A673 (cell line): ENCODE data around the gene SGTA. TPM values are rescaled to one million over a fixed set of nuclear protein-coding genes. Genes with fewer than 3 reads are reported as not detected.

Source experiments
- BruUV-seq: library from RNA; stranded (reverse); fragments of 400-500 nt; replicated peaks from 2 replicates; lab custom pipeline; 2021; lab: Mats Ljungman, UMichigan
- CTCF ChIA-PET: fragments of 300-600 bp; sonication (Branson Sonifier 250); formaldehyde crosslinking; loops from one replicate; lab custom pipeline; 2022; ENCODE audit warnings: antibody characterized with exemption; lab: Charles Lee
- POLR2A ChIA-PET: fragments of 300-600 bp; sonication (Branson Sonifier 250); formaldehyde crosslinking; loops from one replicate; lab custom pipeline; 2022; ENCODE audit warnings: antibody characterized with exemption; ENCODE audit not compliant: low non-redundant PET; lab: Charles Lee
- DNase-seq: peaks from one replicate; pipeline ENCODE4 v3.0.0-alpha.2; 2015; ENCODE audit warnings: low spot score
- H3K27ac ChIP-seq: fragments of 200-600 bp; sonication (generic); 2 replicates; pipeline ENCODE4 v1.5.1; 2016; ENCODE audit warnings: mixed run types, low read depth, mild to moderate bottlenecking, mixed read lengths, antibody characterized with exemption, low read length; ENCODE audit not compliant: poor library complexity, severe bottlenecking
- H3K27me3 ChIP-seq: fragments of 200-600 bp; sonication (generic); replicated peaks from 2 replicates; pipeline ENCODE4 v1.6.1; 2017; ENCODE audit warnings: mixed run types, low read depth, mild to moderate bottlenecking, mixed read lengths, antibody characterized with exemption, low read length; ENCODE audit not compliant: insufficient read depth, poor library complexity
- H3K36me3 ChIP-seq: fragments of 200-600 bp; sonication (generic); 2 replicates; pipeline ENCODE4 v1.6.1; 2016; ENCODE audit warnings: mixed run types, mild to moderate bottlenecking, mixed read lengths, antibody characterized with exemption, low read length; ENCODE audit not compliant: insufficient read depth, poor library complexity, severe bottlenecking
- H3K4me1 ChIP-seq: fragments of 200-600 bp; sonication (generic); 2 replicates; pipeline ENCODE4 v1.6.1; 2017; ENCODE audit warnings: mixed run types, mild to moderate bottlenecking, mixed read lengths, antibody characterized with exemption, low read length; ENCODE audit not compliant: insufficient read depth, poor library complexity, severe bottlenecking
- H3K4me3 ChIP-seq: fragments of 200-600 bp; sonication (generic); 2 replicates; pipeline ENCODE4 v1.5.1; 2016; ENCODE audit warnings: low read depth, mixed run types, mild to moderate bottlenecking, mixed read lengths, low read length; ENCODE audit not compliant: poor library complexity, severe bottlenecking
- H3K9me3 ChIP-seq: fragments of 200-600 bp; sonication (generic); 2 replicates; pipeline ENCODE4 v1.6.1; 2016; ENCODE audit warnings: mixed run types, low read depth, mild to moderate bottlenecking, mixed read lengths, antibody characterized with exemption, low read length; ENCODE audit not compliant: poor library complexity, severe bottlenecking
- EZH2 ChIP-seq: fragments of 200-600 bp; sonication (generic); IDR thresholded peaks from 2 replicates; pipeline ENCODE4 v1.6.1; 2017; ENCODE audit warnings: borderline replicate concordance, low read depth, mild to moderate bottlenecking, mixed read lengths, antibody characterized with exemption, low read length; ENCODE audit not compliant: poor library complexity, severe bottlenecking
- intact Hi-C: fragments of 100-400 bp; cut with micrococcal nuclease; formaldehyde crosslinking; loops from one replicate; pipeline ENCODE4 v1.10.0; 2022; ENCODE audit not compliant: unreplicated experiment
- total RNA-seq: library from RNA; stranded (reverse); gene quantifications from 2 replicates; pipeline ENCODE4 v1.2.3, GENCODE V29; 2021
- TF ChIP-seq, protein P1 (sequence below): fragments of 300-800, 200-600 bp; sonication (generic); conservative IDR thresholded peaks from 2 replicates; pipeline ENCODE4 v1.5.1; 2017; ENCODE audit warnings: low read depth, mild to moderate bottlenecking, antibody characterized with exemption, low read length, moderate library complexity, mixed read lengths

Gene SGTA
- total RNA-seq, 1 experiment from 2014 or later: 106 TPM

DNA sequence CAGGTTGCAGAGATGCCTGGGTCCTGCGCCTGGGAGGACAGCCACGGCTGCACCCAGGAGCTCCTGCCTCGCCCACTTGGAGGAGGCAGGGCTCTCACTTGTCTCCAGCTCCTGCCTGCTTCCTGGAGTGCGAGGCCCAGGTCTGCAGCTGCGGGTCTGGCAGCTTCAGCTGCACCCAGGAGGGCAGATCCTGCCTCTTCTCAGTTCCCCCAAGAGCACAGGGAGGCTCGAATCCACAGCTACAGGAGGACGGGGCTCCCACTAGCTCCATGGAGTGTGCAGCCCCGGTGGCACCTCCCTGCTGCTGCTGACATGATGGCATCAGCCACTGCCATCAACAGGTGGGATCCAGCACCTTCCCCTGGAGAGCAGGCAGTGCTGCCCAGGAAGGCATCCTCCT is 41.1 kb upstream of the SGTA start:
- POLR2A ChIA-PET: no interaction called here
- BruUV-seq: no TSS peak
- CTCF ChIA-PET: no interaction called here
- no peaks in the 10 kb centered on the region for H3K27me3 ChIP-seq
- H3K9me3 ChIP-seq: no peaks in the 10 kb centered on the region
- no peak for DNase-seq
- H3K36me3 ChIP-seq: no peaks in the 10 kb centered on the region
- H3K4me1 ChIP-seq: no peaks in the 10 kb centered on the region
- intact Hi-C loops: no loop called here
- no peak overlapping the region for H3K4me3 ChIP-seq
- H3K27ac ChIP-seq: no peak overlapping the region
- no peak for TF ChIP-seq EZH2
- TF ChIP-seq, protein P1, sequence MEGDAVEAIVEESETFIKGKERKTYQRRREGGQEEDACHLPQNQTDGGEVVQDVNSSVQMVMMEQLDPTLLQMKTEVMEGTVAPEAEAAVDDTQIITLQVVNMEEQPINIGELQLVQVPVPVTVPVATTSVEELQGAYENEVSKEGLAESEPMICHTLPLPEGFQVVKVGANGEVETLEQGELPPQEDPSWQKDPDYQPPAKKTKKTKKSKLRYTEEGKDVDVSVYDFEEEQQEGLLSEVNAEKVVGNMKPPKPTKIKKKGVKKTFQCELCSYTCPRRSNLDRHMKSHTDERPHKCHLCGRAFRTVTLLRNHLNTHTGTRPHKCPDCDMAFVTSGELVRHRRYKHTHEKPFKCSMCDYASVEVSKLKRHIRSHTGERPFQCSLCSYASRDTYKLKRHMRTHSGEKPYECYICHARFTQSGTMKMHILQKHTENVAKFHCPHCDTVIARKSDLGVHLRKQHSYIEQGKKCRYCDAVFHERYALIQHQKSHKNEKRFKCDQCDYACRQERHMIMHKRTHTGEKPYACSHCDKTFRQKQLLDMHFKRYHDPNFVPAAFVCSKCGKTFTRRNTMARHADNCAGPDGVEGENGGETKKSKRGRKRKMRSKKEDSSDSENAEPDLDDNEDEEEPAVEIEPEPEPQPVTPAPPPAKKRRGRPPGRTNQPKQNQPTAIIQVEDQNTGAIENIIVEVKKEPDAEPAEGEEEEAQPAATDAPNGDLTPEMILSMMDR: no peak

DNA sequence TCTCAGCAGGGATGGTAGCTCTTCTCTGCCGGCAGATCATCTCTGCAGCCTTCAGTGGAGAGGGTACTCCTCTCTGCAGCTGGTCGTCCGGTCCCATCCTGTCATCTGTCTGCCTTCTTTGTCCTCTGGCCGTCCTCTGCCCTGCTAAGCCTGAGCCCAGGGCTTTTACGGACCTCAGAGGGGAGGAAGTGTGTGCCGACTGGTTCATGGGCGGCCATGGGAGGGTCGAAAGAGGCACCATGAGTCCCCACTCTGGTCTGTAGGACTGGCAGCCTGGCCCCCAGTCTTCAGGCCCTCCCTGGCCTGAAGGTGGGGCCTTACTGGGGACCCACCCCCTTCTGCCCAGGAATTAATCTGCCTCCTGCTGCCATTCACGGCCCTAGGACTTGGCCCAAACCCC is 40.6 kb upstream of the SGTA start:
- TF ChIP-seq, protein P1: no peak
- no peak for TF ChIP-seq EZH2
- no peaks in the 10 kb centered on the region for H3K4me1 ChIP-seq
- no TSS peak for BruUV-seq
- intact Hi-C loops: no loop called here
- ChIA-PET POLR2A (no interaction called here), CTCF (no interaction called here)
- no peak overlapping the region for H3K4me3 ChIP-seq
- no peak overlapping the region for H3K27ac ChIP-seq
- H3K27me3 ChIP-seq: no peaks in the 10 kb centered on the region
- H3K36me3 ChIP-seq: no peaks in the 10 kb centered on the region
- no peak for DNase-seq
- no peaks in the 10 kb centered on the region for H3K9me3 ChIP-seq

DNA sequence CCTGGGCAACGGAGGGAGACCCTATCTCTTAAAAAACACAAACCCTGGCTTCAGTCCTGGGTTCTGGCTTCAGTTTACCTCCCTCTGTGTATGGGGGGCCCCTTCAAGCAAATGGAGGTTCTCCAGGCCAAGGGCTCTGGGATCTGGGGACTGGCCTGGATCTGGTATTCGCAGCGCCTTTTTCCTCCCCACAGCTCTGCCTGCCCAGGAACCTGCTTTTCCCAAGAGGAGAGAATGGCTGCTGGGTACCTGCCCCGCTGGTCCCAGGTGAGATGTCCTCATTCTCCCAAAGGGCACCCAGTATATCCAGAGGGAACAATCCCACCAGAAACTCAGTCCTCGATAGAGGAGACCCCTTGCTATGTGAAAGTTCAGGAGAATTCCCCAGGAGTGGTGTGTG is 39.8 kb upstream of the SGTA start:
- ChIA-PET CTCF (no interaction called here), POLR2A (interaction anchor here (0.6 kb wide), 2 partner anchors 18 to 42 kb away, joined by 3 read pairs; partner anchors contain the start of gene ZNF555)
- BruUV-seq: no TSS peak
- Histone ChIP-seq H3K36me3 (no peaks in the 10 kb centered on the region), H3K9me3 (no peaks in the 10 kb centered on the region), H3K27me3 (no peaks in the 10 kb centered on the region), H3K27ac (no peak overlapping the region), H3K4me1 (no peaks in the 10 kb centered on the region), H3K4me3 (no peak overlapping the region)
- TF ChIP-seq, protein P1: no peak
- TF ChIP-seq EZH2: no peak
- no peak for DNase-seq
- intact Hi-C loops: no loop called here
